Mammary epithelial cell (primary cell): ENCODE results near the gene OXSM.

Source experiments
- EZH2 ChIP-seq: IDR thresholded peaks from 2 replicates; pipeline ENCODE4 v1.6.1; 2012; ENCODE audit warnings: low read length, inconsistent platforms, borderline replicate concordance
- TF ChIP-seq, protein P1 (sequence below), 2 donors: IDR thresholded peaks in 1 of 2; conservative IDR thresholded peaks in 1 of 2; 2 replicates each; pipeline ENCODE4 v1.5.1; 2011 to 2012; ENCODE audit warnings: inconsistent platforms in 2 of 2, low read length in 2 of 2, mild to moderate bottlenecking in 2 of 2, control low read depth in 1 of 2, low read depth in 1 of 2; ENCODE audit not compliant: insufficient read depth in 1 of 2; ENCODE audit errors: extremely low read depth in 1 of 2

DNA sequence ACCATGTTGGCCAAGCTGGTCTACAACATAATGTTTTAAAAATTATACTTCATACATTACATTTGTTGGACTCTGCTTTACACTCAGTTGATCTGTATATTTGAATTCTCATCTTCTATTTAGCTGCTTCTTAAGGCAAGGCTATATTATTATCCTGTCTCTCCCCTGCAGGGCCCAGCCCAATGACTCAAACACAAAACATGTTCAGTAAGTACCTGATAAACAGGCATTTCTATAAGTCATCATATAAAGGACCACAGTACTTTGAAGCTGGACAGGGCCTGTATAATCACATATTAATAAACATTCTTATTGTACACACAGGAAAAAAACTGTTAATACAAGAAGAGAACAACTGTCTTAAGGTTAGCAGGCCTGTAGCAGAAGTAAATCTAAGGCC is 42.9 kb upstream of the OXSM start:
- TF ChIP-seq, protein P1, sequence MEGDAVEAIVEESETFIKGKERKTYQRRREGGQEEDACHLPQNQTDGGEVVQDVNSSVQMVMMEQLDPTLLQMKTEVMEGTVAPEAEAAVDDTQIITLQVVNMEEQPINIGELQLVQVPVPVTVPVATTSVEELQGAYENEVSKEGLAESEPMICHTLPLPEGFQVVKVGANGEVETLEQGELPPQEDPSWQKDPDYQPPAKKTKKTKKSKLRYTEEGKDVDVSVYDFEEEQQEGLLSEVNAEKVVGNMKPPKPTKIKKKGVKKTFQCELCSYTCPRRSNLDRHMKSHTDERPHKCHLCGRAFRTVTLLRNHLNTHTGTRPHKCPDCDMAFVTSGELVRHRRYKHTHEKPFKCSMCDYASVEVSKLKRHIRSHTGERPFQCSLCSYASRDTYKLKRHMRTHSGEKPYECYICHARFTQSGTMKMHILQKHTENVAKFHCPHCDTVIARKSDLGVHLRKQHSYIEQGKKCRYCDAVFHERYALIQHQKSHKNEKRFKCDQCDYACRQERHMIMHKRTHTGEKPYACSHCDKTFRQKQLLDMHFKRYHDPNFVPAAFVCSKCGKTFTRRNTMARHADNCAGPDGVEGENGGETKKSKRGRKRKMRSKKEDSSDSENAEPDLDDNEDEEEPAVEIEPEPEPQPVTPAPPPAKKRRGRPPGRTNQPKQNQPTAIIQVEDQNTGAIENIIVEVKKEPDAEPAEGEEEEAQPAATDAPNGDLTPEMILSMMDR (conservative IDR thresholded peaks at IDR 0.05 in 1 of 2, IDR thresholded peaks at IDR 0.05 in 1 of 2; ENCODE audit: extremely low read depth in 1 of 2, insufficient read depth in 1 of 2, low read depth in 1 of 2, low read length in 2 of 2) = no peak
- TF ChIP-seq EZH2 = no peak
